WTC11 (cell line): Measurements from ENCODE around the gene USP4. TPM values are rescaled to one million over a fixed set of nuclear protein-coding genes. Genes with fewer than 3 reads are reported as not detected.

Experiments used
- ATAC-seq: fragments of 200-7000 bp; cut with Tn5 transposase; 2 replicates; pipeline ENCODE4 v1.10.0; 2021; ENCODE audit warnings: mild to moderate bottlenecking, moderate library complexity
- CTCF ChIA-PET: fragments of 300-600 bp; sonication (Branson Sonifier 250); formaldehyde crosslinking; loops from one replicate; lab custom pipeline; 2021; ENCODE audit warnings: antibody characterized with exemption; lab: Charles Lee
- POLR2A ChIA-PET: fragments of 350-600 bp; sonication (Branson Sonifier 250); formaldehyde crosslinking; loops from one replicate; lab custom pipeline; 2021; ENCODE audit warnings: antibody characterized with exemption; lab: Charles Lee
- DNase-seq: peaks from one replicate; pipeline ENCODE4 v3.0.0; 2021; ENCODE audit warnings: low spot score
- H3K27ac Mint-ChIP-seq: 2 replicates; pipeline ENCODE4 v1.8.0; 2021; ENCODE audit warnings: mixed read lengths
- H3K27me3 Mint-ChIP-seq: 2 replicates; pipeline ENCODE4 v1.8.0; 2021; ENCODE audit warnings: low read depth, mild to moderate bottlenecking, moderate library complexity, mixed read lengths
- H3K36me3 Mint-ChIP-seq: 2 replicates; pipeline ENCODE4 v1.8.0; 2021; ENCODE audit warnings: mixed read lengths
- H3K4me1 Mint-ChIP-seq: 2 replicates; pipeline ENCODE4 v1.8.0; 2022; ENCODE audit warnings: mixed read lengths
- H3K4me3 Mint-ChIP-seq: 2 replicates; pipeline ENCODE4 v1.8.0; 2021; ENCODE audit warnings: mild to moderate bottlenecking, moderate library complexity, mixed read lengths
- H3K9me3 Mint-ChIP-seq: 2 replicates; pipeline ENCODE4 v1.8.0; 2021; ENCODE audit warnings: mixed read lengths
- ATF1 ChIP-seq: sonication (generic); formaldehyde crosslinking; IDR thresholded peaks from 2 replicates; pipeline ENCODE4 v1.8.1; 2023; ENCODE audit warnings: mild to moderate bottlenecking, moderate library complexity, missing genetic modification reagents
- ATF2 ChIP-seq: sonication (generic); formaldehyde crosslinking; IDR thresholded peaks from 2 replicates; pipeline ENCODE4 v1.8.1; 2022; ENCODE audit warnings: low read depth, missing genetic modification reagents, borderline replicate concordance
- EMX1 ChIP-seq: fragments of 250-450 bp; sonication (Bioruptor Pico); IDR thresholded peaks from 2 replicates; pipeline ENCODE4 v1.8.0; 2021; ENCODE audit warnings: mild to moderate bottlenecking
- ETV6 ChIP-seq: sonication (generic); formaldehyde crosslinking; IDR thresholded peaks from 2 replicates; pipeline ENCODE4 v1.8.1; 2022; ENCODE audit warnings: mild to moderate bottlenecking, missing genetic modification reagents
- FOXP1 ChIP-seq: sonication (generic); formaldehyde crosslinking; IDR thresholded peaks from 2 replicates; pipeline ENCODE4 v1.8.0; 2022; ENCODE audit warnings: missing genetic modification reagents, mild to moderate bottlenecking, moderate library complexity, borderline replicate concordance
- FOXP4 ChIP-seq: sonication (generic); formaldehyde crosslinking; IDR thresholded peaks from 2 replicates; pipeline ENCODE4 v1.8.0; 2022; ENCODE audit warnings: mild to moderate bottlenecking, missing genetic modification reagents
- GABPB1 ChIP-seq: sonication (generic); formaldehyde crosslinking; IDR thresholded peaks from 2 replicates; pipeline ENCODE4 v1.8.1; 2023; ENCODE audit warnings: mild to moderate bottlenecking, missing genetic modification reagents
- NR3C1 ChIP-seq: sonication (generic); formaldehyde crosslinking; conservative IDR thresholded peaks from 2 replicates; pipeline ENCODE4 v1.8.1; 2023; ENCODE audit warnings: low read depth, mild to moderate bottlenecking, missing genetic modification reagents
- PREB ChIP-seq: sonication (generic); formaldehyde crosslinking; IDR thresholded peaks from 2 replicates; pipeline ENCODE4 v1.8.1; 2022; ENCODE audit warnings: mild to moderate bottlenecking, missing genetic modification reagents, moderate library complexity, borderline replicate concordance
- RORB ChIP-seq: fragments of 250-450 bp; sonication (Bioruptor Pico); IDR thresholded peaks from 2 replicates; pipeline ENCODE4 v1.9.0; 2021; ENCODE audit warnings: mild to moderate bottlenecking
- SMAD3 ChIP-seq: sonication (generic); formaldehyde crosslinking; IDR thresholded peaks from 2 replicates; pipeline ENCODE4 v1.8.0; 2022; ENCODE audit warnings: missing genetic modification reagents, mild to moderate bottlenecking, borderline replicate concordance
- SOX15 ChIP-seq: fragments of 250-450 bp; sonication (Bioruptor Pico); IDR thresholded peaks from 2 replicates; pipeline ENCODE4 v1.9.0; 2021; ENCODE audit warnings: mild to moderate bottlenecking
- SP1 ChIP-seq: sonication (generic); formaldehyde crosslinking; conservative IDR thresholded peaks from 2 replicates; pipeline ENCODE4 v1.8.1; 2022; ENCODE audit warnings: missing genetic modification reagents
- TEAD1 ChIP-seq: sonication (generic); formaldehyde crosslinking; IDR thresholded peaks from 2 replicates; pipeline ENCODE4 v1.8.0; 2022; ENCODE audit warnings: mild to moderate bottlenecking, missing genetic modification reagents
- USF2 ChIP-seq: sonication (generic); formaldehyde crosslinking; IDR thresholded peaks from 2 replicates; pipeline ENCODE4 v1.8.1; 2023; ENCODE audit warnings: mild to moderate bottlenecking, missing genetic modification reagents, moderate library complexity
- ZBTB43 ChIP-seq: sonication (generic); formaldehyde crosslinking; IDR thresholded peaks from 2 replicates; pipeline ENCODE4 v1.8.1; 2023; ENCODE audit warnings: mild to moderate bottlenecking, missing genetic modification reagents
- ZMAT4 ChIP-seq: fragments of 250-450 bp; sonication (Bioruptor Pico); IDR thresholded peaks from 2 replicates; pipeline ENCODE4 v1.9.0; 2021; ENCODE audit warnings: mild to moderate bottlenecking
- ZNF219 ChIP-seq: sonication (generic); formaldehyde crosslinking; IDR thresholded peaks from 2 replicates; pipeline ENCODE4 v1.8.0; 2023; ENCODE audit warnings: missing genetic modification reagents, mild to moderate bottlenecking, borderline replicate concordance
- ZNF425 ChIP-seq: fragments of 250-450 bp; sonication (Bioruptor Pico); conservative IDR thresholded peaks from 2 replicates; pipeline ENCODE4 v1.9.0; 2021; ENCODE audit warnings: mild to moderate bottlenecking
- total RNA-seq: library from RNA; stranded (reverse); gene quantifications from 3 replicates; pipeline ENCODE4 v1.2.3, GENCODE V29; 2021

Gene USP4
- total RNA-seq, 1 experiment from 2014 or later: 29.1 TPM

GRCh38 chr3:49385617-49386016 is 45.8 kb upstream of the USP4 start (continued):
- TF ChIP-seq TEAD1: no peak
- no peak for TF ChIP-seq NR3C1 (CRISPR knock-in tag)
- TF ChIP-seq ATF1 (CRISPR knock-in tag): no peak
- no peak for TF ChIP-seq ZMAT4
- no peak for TF ChIP-seq EMX1 (CRISPR knock-in tag)
- no peak for TF ChIP-seq PREB (CRISPR knock-in tag)

- POLR2A ChIA-PET: interaction anchor here (0.7 kb wide), 1 partner anchor 159 kb away, joined by 3 read pairs; no protein-coding TSS in a partner anchor
- no peak for ATAC-seq
Observed at GRCh38 chr3:49383387-49383786, 43.5 kb upstream of the USP4 start.

GRCh38 chr3:49378249-49378895 is 38.5 kb upstream of the USP4 start:
- POLR2A ChIA-PET: no interaction called here
- Mint-ChIP-seq H3K9me3 (no peaks in the 10 kb centered on the region), H3K4me3 (no peak overlapping the region), H3K27ac (peak overlapping the region; percentile 88; the same call in 1 of the 2 replicates), H3K36me3 (peaks cover 25% of the 10 kb centered on the region), H3K27me3 (no peaks in the 10 kb centered on the region), H3K4me1 (peaks cover 4% of the 10 kb centered on the region; the same call in 1 of the 2 replicates)
- no peak for TF ChIP-seq ZBTB43 (CRISPR knock-in tag)
- TF ChIP-seq SMAD3 (CRISPR knock-in tag): no peak
- no peak for TF ChIP-seq ATF1 (CRISPR knock-in tag)
- no peak for TF ChIP-seq ZMAT4
- no peak for TF ChIP-seq ETV6 (CRISPR knock-in tag)
- ATAC-seq (no peak), DNase-seq (no peak)
- CTCF ChIA-PET: interaction anchor here (2.3 kb wide), 1 partner anchor 38 kb away, joined by 5 read pairs; the partner anchor contains the start of gene USP4

More at GRCh38 chr3:49383387-49383786, 43.5 kb upstream of the USP4 start:
- Mint-ChIP-seq H3K36me3 (0 out of 2 replicates have a peak, but pooled peaks cover 8% of the 10 kb centered on the region), H3K4me1 (peaks cover 10% of the 10 kb centered on the region), H3K27ac (peak overlapping the region; percentile 88), H3K9me3 (no peaks in the 10 kb centered on the region), H3K4me3 (no peak overlapping the region), H3K27me3 (no peaks in the 10 kb centered on the region)
- TF ChIP-seq ATF2 (CRISPR knock-in tag) (no peak), FOXP1 (no peak), ZNF219 (no peak), GABPB1 (no peak)
- no peak for DNase-seq
- CTCF ChIA-PET: no interaction called here

GRCh38 chr3:49377483-49377882 is 37.6 kb upstream of the USP4 start:
- Mint-ChIP-seq H3K4me3 (no peak overlapping the region), H3K36me3 (peaks cover 33% of the 10 kb centered on the region), H3K27me3 (no peaks in the 10 kb centered on the region), H3K9me3 (no peaks in the 10 kb centered on the region), H3K4me1 (peaks cover 4% of the 10 kb centered on the region; the same call in 1 of the 2 replicates), H3K27ac (0 out of 2 replicates have a peak overlapping the region, but pooled peaks have one; percentile 89)
- POLR2A ChIA-PET: no interaction called here
- ATAC-seq: no peak
- no peak for DNase-seq
- CTCF ChIA-PET: interaction anchor here (2.3 kb wide), 1 partner anchor 37 kb away, joined by 5 read pairs; the partner anchor contains the start of gene USP4
- no peak for TF ChIP-seq USF2
- TF ChIP-seq ZNF425 (CRISPR knock-in tag): no peak
- TF ChIP-seq SOX15 (CRISPR knock-in tag): no peak
- no peak for TF ChIP-seq RORB (CRISPR knock-in tag)
- no peak for TF ChIP-seq FOXP4
- TF ChIP-seq SP1 (CRISPR knock-in tag): no peak
